PC-3 (cell line): ENCODE results near the gene MTX1.
"Not testable (repeated sequence)": the region's sequence is repeated elsewhere in the genome, so short reads cannot be mapped to it uniquely, and the experiment has no call there.

ENCODE experiments used
- EZH2 ChIP-seq: fragments of 300-600 bp; sonication (generic); IDR thresholded peaks from one replicate; pipeline ENCODE4 v1.6.1; 2017; ENCODE audit warnings: antibody characterized with exemption, mild to moderate bottlenecking, low read length; ENCODE audit not compliant: unreplicated experiment
- EZH2phosphoT487 ChIP-seq: fragments of 300-600 bp; sonication (generic); IDR thresholded peaks from 2 replicates; pipeline ENCODE4 v1.6.1; 2018; ENCODE audit warnings: mild to moderate bottlenecking, antibody characterized with exemption, low read length, borderline replicate concordance
- TF ChIP-seq, protein P1 (sequence below): fragments of 300-600 bp; sonication (generic); conservative IDR thresholded peaks from 2 replicates; pipeline ENCODE4 v1.5.1; 2017; ENCODE audit warnings: antibody characterized with exemption, low read depth, mild to moderate bottlenecking, low read length

DNA sequence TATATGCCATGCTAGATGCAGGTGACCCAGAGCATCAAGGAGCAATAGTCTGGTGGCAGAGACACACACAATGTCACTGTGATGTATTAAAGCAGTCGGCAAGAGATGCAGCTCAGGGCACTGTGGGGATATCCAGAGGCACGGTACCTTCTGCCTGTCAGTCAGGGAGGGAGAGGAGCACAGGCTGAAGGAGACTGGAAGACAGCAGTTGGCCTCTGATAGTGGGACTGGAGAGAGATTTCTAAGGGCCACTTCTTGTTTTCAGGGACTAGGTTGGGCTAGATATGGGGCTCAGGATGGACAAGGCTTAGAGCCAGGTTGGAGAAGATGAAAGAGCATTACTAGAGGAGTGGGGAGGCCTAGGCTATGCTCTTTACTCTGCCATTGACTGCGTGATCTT is 22.8 kb downstream of the MTX1 start:
- TF ChIP-seq, protein P1, sequence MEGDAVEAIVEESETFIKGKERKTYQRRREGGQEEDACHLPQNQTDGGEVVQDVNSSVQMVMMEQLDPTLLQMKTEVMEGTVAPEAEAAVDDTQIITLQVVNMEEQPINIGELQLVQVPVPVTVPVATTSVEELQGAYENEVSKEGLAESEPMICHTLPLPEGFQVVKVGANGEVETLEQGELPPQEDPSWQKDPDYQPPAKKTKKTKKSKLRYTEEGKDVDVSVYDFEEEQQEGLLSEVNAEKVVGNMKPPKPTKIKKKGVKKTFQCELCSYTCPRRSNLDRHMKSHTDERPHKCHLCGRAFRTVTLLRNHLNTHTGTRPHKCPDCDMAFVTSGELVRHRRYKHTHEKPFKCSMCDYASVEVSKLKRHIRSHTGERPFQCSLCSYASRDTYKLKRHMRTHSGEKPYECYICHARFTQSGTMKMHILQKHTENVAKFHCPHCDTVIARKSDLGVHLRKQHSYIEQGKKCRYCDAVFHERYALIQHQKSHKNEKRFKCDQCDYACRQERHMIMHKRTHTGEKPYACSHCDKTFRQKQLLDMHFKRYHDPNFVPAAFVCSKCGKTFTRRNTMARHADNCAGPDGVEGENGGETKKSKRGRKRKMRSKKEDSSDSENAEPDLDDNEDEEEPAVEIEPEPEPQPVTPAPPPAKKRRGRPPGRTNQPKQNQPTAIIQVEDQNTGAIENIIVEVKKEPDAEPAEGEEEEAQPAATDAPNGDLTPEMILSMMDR: not testable (repeated sequence)
- TF ChIP-seq EZH2phosphoT487, EZH2: not testable (repeated sequence)
